ENCODE data around the gene NPHS1. TPM values are rescaled to one million over a fixed set of nuclear protein-coding genes. Genes with fewer than 3 reads are reported as not detected.

NPHS1 gene
- total and polyA plus RNA-seq, 2 of the 8 experiments (the other 6 are each of a cell fraction or from before 2014, with no cell fraction given) = 1.3 to 1.4 TPM

DNA sequence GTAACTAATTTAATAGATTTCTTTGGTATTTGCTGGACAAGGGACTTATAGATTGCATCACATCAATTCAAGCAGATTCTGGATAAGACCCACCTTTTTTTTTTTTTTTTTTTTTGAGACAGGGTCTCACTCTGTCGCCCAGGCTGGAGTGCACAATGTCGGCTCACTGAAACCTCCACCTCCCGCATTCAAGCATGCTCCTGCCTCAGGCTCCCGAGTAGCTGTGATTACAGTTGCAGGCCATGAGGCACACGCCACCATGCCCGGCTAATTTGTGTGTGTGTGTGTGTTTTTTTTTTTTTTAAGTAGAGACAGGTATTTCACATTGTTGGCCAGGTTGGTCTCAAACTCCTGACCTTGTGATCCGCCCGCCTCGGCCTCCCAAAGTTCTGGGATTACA lies 35.5 kb downstream of the NPHS1 start:
- Histone ChIP-seq H2AK5ac (ENCODE audit: low read depth, low read length) (no peak overlapping the region), H3K9ac (replicated peaks in 1 of 4; ENCODE audit: extremely low read depth in 1 of 4, low read depth in 3 of 4, low read length in 3 of 4) (no peak overlapping the region), H3K4me3 (ENCODE audit: extremely low read depth in 1 of 4, insufficient read depth in 2 of 4, low read depth in 3 of 4, low read length in 4 of 4) (no peak overlapping the region), H3K4me1 (replicated peaks in 1 of 4; ENCODE audit: control insufficient read depth in 3 of 4, insufficient read depth in 4 of 4, low read length in 3 of 4) (peaks cover 0 to 4% (median 1%) of the 10 kb centered on the region in 4 experiments; a peak in 4 of 7 replicates), H4K91ac (replicated peaks; ENCODE audit: insufficient read length, low read length) (no peak overlapping the region), H2BK120ac (replicated peaks; ENCODE audit: low read depth, low read length) (no peak overlapping the region), H4K20me1 (replicated peaks in 1 of 2; ENCODE audit: control insufficient read depth in 1 of 2, insufficient read depth in 2 of 2, low read length in 2 of 2) (no peaks in the 10 kb centered on the region), H3K56ac (replicated peaks; ENCODE audit: insufficient read length, low read depth, low read length) (no peak overlapping the region), H3K4me2 (ENCODE audit: insufficient read depth in 1 of 2, low read depth in 2 of 2, low read length in 2 of 2) (no peak overlapping the region), H3K27ac (ENCODE audit: low read depth, low read length) (no peak overlapping the region), H4K5ac (ENCODE audit: insufficient read length, low read depth, low read length) (no peak overlapping the region), H2BK5ac (ENCODE audit: low read depth, low read length) (peak overlapping the region; percentile 16; the same call in 1 of the 2 replicates), H3K23ac (ENCODE audit: insufficient read length) (no peak overlapping the region), H2BK20ac (ENCODE audit: low read length) (no peak overlapping the region), H3K9me3 (ENCODE audit: insufficient read depth in 2 of 2, low read depth in 1 of 2, low read length in 1 of 2) (no peaks in the 10 kb centered on the region), H3K79me1 (ENCODE audit: low read depth, low read length) (no peaks in the 10 kb centered on the region), H3K4ac (replicated peaks; ENCODE audit: insufficient read length, low read depth, low read length) (no peak overlapping the region), H2BK12ac (ENCODE audit: low read depth, low read length) (no peak overlapping the region), H4K8ac (ENCODE audit: extremely low read depth, insufficient read depth, low read length) (no peak overlapping the region), H3K79me2 (ENCODE audit: control insufficient read depth in 1 of 2, insufficient read depth in 2 of 2, low read length in 2 of 2) (no peaks in the 10 kb centered on the region), H3K14ac (ENCODE audit: insufficient read length) (no peak overlapping the region), H2BK15ac (ENCODE audit: low read length) (no peak overlapping the region), H3K36me3 (ENCODE audit: control insufficient read depth in 2 of 4, insufficient read depth in 4 of 4, low read length in 3 of 4) (no peaks in the 10 kb centered on the region), H3K18ac (ENCODE audit: extremely low read depth, low read length) (no peak overlapping the region), H3K23me2 (ENCODE audit: low read depth, low read length) (no peaks in the 10 kb centered on the region), H3K27me3 (replicated peaks in 1 of 4; ENCODE audit: control insufficient read depth in 3 of 4, extremely low read depth in 1 of 4, insufficient read depth in 3 of 4, low read length in 3 of 4) (no peaks in the 10 kb centered on the region), H2AFZ (ENCODE audit: low read length) (no peak overlapping the region)
- 80% methylated on average over 9 of the region's 9 CpGs; no CpG with 5 or more reads in 1 of the 2 experiments for whole genome bisulfite sequencing, 2 experiments (ENCODE audit: extremely low coverage in 1 of 2, insufficient coverage in 1 of 2, insufficient read length in 1 of 2, insufficient replicate concordance in 2 of 2, low coverage in 1 of 2, low lambda C conversion rate in 2 of 2, missing lambda C conversion rate in 1 of 2)
- TF ChIP-seq CEBPB (IDR thresholded peaks at IDR 0.05; ENCODE audit: low read depth, low read length) = 0 out of 2 replicates have a peak, but pooled peaks have one; percentile 13
- TF ChIP-seq SIRT6 (IDR thresholded peaks at IDR 0.05; ENCODE audit: low read length) = no peak
- ChIA-PET POLR2A (ENCODE audit: partially characterized antibody) (interaction anchor here (0.7 to 1.3 kb wide), 7 partner anchors 9 to 71 kb away, joined by 3 to 5 read pairs (median 4); partner anchors contain the start of genes HSPB6, PSENEN and U2AF1L4), CTCF (ENCODE audit: partially characterized antibody) (interaction anchor here (1.1 to 2.0 kb wide), 3 partner anchors 32 to 124 kb away, joined by 3 to 6 read pairs (median 4); no protein-coding TSS in a partner anchor)
- DNase-seq (ENCODE audit: low read depth in 1 of 2, low spot score in 2 of 2) = no peak
- FAIRE-seq = no peak
